H1 (cell line): Measurements from ENCODE around the gene RAB14. TPM values are rescaled to one million over a fixed set of nuclear protein-coding genes. Genes with fewer than 3 reads are reported as not detected.

Source experiments
- BACH1 ChIP-seq: IDR thresholded peaks from 2 replicates; pipeline ENCODE4 v1.6.1; 2012; ENCODE audit warnings: low read length, improper control_type of control experiment
- BRCA1 ChIP-seq: IDR thresholded peaks from 2 replicates; pipeline ENCODE4 v1.6.1; 2012; ENCODE audit warnings: low read depth, low read length, improper control_type of control experiment
- CBX5 ChIP-seq: fragments of 300-800, 300-1000 bp; sonication (generic); IDR thresholded peaks from 2 replicates; pipeline ENCODE4 v1.7.1; 2016; ENCODE audit warnings: antibody characterized with exemption, low read length, low read depth
- CEBPB ChIP-seq: IDR thresholded peaks from 2 replicates; pipeline ENCODE4 v1.6.1; 2012; ENCODE audit warnings: low read depth, low read length
- FOSL1 ChIP-seq: IDR thresholded peaks from 2 replicates; pipeline ENCODE4 v1.6.1; 2011; ENCODE audit warnings: mild to moderate bottlenecking, low read depth, low read length, moderate library complexity; ENCODE audit not compliant: insufficient read depth
- GTF2F1 ChIP-seq: IDR thresholded peaks from 2 replicates; pipeline ENCODE4 v1.6.1; 2012; ENCODE audit warnings: low read depth, low read length, improper control_type of control experiment, borderline replicate concordance
- RFX5 ChIP-seq: IDR thresholded peaks from 2 replicates; pipeline ENCODE4 v1.6.1; 2011; ENCODE audit warnings: low read depth, low read length, improper control_type of control experiment, borderline replicate concordance
- RNF2 ChIP-seq: fragments of 200-900, 300-1000 bp; sonication (generic); IDR thresholded peaks from 2 replicates; pipeline ENCODE4 v1.7.1; 2016; ENCODE audit warnings: borderline replicate concordance, low read depth, mild to moderate bottlenecking, antibody characterized with exemption, low read length; ENCODE audit not compliant: poor library complexity, severe bottlenecking; ENCODE audit errors: missing control alignments
- ZNF274 ChIP-seq: IDR thresholded peaks from 2 replicates; pipeline ENCODE4 v1.7.0; 2012; ENCODE audit warnings: low read length, borderline replicate concordance; ENCODE audit errors: extremely low read depth
- polyA plus RNA-seq, 7 experiments: library from polyadenylated mRNA; depleted of rRNA in 3 of 7; stranded (reverse) in 5 of 7; unstranded in 2 of 7; fragments of >200 nt in 5 of 7; fragments of 200-250 nt in 2 of 7; gene quantifications; 1 replicate in 5 of 7; 2 replicates in 1 of 7; 4 replicates in 1 of 7; pipeline versions ENCODE4 v1.2.1 to v1.2.3, GENCODE V29; 2011 to 2013; ENCODE audit warnings: missing spikeins in 2 of 7, mixed read lengths in 2 of 7
- total RNA-seq: library from RNA; stranded (reverse); fragmentation: NEBNext Ultra II Directional; extraction: Animal tissue kit (Norgen Biotek cat#: 25700); gene quantifications from 2 replicates; pipeline ENCODE4 v1.2.1, GENCODE V29; 2021
- TF ChIP-seq, protein P1 (sequence below): fragments of 300-600 bp; sonication (generic); IDR thresholded peaks from 2 replicates; pipeline ENCODE4 v1.7.1; 2012; ENCODE audit warnings: low read length, moderate library complexity, mild to moderate bottlenecking, inconsistent platforms; ENCODE audit not compliant: insufficient replicate concordance
- TF ChIP-seq, protein P2 (sequence below): IDR thresholded peaks from 2 replicates; pipeline ENCODE4 v1.6.1; 2012; ENCODE audit warnings: inconsistent platforms

Gene RAB14
- total and polyA plus RNA-seq, 2 of the 8 experiments (the other 6 are each of a cell fraction or from before 2014, with no cell fraction given): 9.1 to 44.8 TPM

DNA sequence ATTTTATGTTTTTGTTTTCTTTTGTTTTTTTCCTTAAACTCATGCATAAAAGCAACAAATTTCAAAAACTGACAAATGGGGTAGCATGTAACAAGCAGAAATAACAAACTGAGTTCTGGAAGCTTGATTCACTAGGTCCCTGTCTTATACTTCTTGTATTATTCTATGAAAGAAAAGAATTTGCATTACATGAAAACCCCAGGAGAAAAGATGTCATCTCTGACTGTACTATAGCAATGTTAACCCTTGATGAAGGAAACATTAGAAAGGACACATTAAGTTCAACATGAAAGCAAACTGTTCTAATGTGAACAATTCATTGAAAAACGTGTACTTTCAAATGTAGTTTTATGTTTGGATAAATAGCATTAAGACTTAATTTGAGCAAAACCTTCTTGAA is 9.2 kb downstream of the RAB14 start (continued):
- TF ChIP-seq, protein P1, sequence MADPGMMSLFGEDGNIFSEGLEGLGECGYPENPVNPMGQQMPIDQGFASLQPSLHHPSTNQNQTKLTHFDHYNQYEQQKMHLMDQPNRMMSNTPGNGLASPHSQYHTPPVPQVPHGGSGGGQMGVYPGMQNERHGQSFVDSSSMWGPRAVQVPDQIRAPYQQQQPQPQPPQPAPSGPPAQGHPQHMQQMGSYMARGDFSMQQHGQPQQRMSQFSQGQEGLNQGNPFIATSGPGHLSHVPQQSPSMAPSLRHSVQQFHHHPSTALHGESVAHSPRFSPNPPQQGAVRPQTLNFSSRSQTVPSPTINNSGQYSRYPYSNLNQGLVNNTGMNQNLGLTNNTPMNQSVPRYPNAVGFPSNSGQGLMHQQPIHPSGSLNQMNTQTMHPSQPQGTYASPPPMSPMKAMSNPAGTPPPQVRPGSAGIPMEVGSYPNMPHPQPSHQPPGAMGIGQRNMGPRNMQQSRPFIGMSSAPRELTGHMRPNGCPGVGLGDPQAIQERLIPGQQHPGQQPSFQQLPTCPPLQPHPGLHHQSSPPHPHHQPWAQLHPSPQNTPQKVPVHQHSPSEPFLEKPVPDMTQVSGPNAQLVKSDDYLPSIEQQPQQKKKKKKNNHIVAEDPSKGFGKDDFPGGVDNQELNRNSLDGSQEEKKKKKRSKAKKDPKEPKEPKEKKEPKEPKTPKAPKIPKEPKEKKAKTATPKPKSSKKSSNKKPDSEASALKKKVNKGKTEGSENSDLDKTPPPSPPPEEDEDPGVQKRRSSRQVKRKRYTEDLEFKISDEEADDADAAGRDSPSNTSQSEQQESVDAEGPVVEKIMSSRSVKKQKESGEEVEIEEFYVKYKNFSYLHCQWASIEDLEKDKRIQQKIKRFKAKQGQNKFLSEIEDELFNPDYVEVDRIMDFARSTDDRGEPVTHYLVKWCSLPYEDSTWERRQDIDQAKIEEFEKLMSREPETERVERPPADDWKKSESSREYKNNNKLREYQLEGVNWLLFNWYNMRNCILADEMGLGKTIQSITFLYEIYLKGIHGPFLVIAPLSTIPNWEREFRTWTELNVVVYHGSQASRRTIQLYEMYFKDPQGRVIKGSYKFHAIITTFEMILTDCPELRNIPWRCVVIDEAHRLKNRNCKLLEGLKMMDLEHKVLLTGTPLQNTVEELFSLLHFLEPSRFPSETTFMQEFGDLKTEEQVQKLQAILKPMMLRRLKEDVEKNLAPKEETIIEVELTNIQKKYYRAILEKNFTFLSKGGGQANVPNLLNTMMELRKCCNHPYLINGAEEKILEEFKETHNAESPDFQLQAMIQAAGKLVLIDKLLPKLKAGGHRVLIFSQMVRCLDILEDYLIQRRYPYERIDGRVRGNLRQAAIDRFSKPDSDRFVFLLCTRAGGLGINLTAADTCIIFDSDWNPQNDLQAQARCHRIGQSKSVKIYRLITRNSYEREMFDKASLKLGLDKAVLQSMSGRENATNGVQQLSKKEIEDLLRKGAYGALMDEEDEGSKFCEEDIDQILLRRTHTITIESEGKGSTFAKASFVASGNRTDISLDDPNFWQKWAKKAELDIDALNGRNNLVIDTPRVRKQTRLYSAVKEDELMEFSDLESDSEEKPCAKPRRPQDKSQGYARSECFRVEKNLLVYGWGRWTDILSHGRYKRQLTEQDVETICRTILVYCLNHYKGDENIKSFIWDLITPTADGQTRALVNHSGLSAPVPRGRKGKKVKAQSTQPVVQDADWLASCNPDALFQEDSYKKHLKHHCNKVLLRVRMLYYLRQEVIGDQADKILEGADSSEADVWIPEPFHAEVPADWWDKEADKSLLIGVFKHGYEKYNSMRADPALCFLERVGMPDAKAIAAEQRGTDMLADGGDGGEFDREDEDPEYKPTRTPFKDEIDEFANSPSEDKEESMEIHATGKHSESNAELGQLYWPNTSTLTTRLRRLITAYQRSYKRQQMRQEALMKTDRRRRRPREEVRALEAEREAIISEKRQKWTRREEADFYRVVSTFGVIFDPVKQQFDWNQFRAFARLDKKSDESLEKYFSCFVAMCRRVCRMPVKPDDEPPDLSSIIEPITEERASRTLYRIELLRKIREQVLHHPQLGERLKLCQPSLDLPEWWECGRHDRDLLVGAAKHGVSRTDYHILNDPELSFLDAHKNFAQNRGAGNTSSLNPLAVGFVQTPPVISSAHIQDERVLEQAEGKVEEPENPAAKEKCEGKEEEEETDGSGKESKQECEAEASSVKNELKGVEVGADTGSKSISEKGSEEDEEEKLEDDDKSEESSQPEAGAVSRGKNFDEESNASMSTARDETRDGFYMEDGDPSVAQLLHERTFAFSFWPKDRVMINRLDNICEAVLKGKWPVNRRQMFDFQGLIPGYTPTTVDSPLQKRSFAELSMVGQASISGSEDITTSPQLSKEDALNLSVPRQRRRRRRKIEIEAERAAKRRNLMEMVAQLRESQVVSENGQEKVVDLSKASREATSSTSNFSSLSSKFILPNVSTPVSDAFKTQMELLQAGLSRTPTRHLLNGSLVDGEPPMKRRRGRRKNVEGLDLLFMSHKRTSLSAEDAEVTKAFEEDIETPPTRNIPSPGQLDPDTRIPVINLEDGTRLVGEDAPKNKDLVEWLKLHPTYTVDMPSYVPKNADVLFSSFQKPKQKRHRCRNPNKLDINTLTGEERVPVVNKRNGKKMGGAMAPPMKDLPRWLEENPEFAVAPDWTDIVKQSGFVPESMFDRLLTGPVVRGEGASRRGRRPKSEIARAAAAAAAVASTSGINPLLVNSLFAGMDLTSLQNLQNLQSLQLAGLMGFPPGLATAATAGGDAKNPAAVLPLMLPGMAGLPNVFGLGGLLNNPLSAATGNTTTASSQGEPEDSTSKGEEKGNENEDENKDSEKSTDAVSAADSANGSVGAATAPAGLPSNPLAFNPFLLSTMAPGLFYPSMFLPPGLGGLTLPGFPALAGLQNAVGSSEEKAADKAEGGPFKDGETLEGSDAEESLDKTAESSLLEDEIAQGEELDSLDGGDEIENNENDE: no peak
- TF ChIP-seq RFX5 (no peak), BRCA1 (no peak), BACH1 (no peak), ZNF274 (no peak), RNF2 (no peak), CBX5 (no peak), FOSL1 (no peak), CEBPB (no peak), GTF2F1 (no peak)
- TF ChIP-seq, protein P2, sequence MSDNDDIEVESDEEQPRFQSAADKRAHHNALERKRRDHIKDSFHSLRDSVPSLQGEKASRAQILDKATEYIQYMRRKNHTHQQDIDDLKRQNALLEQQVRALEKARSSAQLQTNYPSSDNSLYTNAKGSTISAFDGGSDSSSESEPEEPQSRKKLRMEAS: no peak
